ENCODE results near the gene GSTCD. TPM values are rescaled to one million over a fixed set of nuclear protein-coding genes. Genes with fewer than 3 reads are reported as not detected.

The GSTCD gene
- total RNA-seq, 1 experiment from 2014 or later: 17.9 TPM

- H2BK120ac ChIP-seq (ENCODE audit: low read depth, low read length, poor library complexity, severe bottlenecking): no peak overlapping the region
- H3K18ac ChIP-seq (ENCODE audit: insufficient read length, low read depth, low read length): no peak overlapping the region
- no peak overlapping the region; a peak in 1 of 7 replicates for H3K27ac Mint-ChIP-seq
- H3K23me2 ChIP-seq (ENCODE audit: insufficient read length, low read depth, low read length, poor library complexity, severe bottlenecking): no peaks in the 10 kb centered on the region
- no peaks in the 10 kb centered on the region for H3K9me3 ChIP-seq (ENCODE audit: control insufficient read depth, low read depth, low read length)
- no peak overlapping the region for H4K5ac ChIP-seq (ENCODE audit: insufficient read length, low read depth, low read length)
- H3K14ac ChIP-seq (ENCODE audit: insufficient read depth, low read length): no peak overlapping the region
- H3K4me2 ChIP-seq (ENCODE audit: insufficient read depth, insufficient read length, low read length): no peak overlapping the region
- no peaks in the 10 kb centered on the region for H3K79me1 ChIP-seq (ENCODE audit: insufficient read depth, low read depth, low read length, poor library complexity, severe bottlenecking)
- no peak overlapping the region for H3K4me3 Mint-ChIP-seq
- TF ChIP-seq CTCF (conservative IDR thresholded peaks at IDR 0.05): no peak
- H3K79me2 ChIP-seq (ENCODE audit: insufficient read depth, low read length): no peaks in the 10 kb centered on the region
- no peak overlapping the region for H2AFZ ChIP-seq (ENCODE audit: low read length)
- no peaks in the 10 kb centered on the region; a peak in 1 of 5 replicates for H3K9me3 Mint-ChIP-seq
- H3K27me3 ChIP-seq (ENCODE audit: insufficient read depth, low read length): no peaks in the 10 kb centered on the region
- H3K4me1 ChIP-seq (ENCODE audit: insufficient read depth, low read length): no peaks in the 10 kb centered on the region
- no peak for DNase-seq
- no peaks in the 10 kb centered on the region for H3K36me3 Mint-ChIP-seq (ENCODE audit: insufficient read depth in 1 of 3, low read depth in 3 of 3)
- no peak overlapping the region for H2BK15ac ChIP-seq (ENCODE audit: low read depth, low read length)
- H4K91ac ChIP-seq (ENCODE audit: insufficient read length, low read depth, low read length): no peak overlapping the region
- no peak overlapping the region for H4K8ac ChIP-seq (replicated peaks; ENCODE audit: insufficient read length, low read depth, low read length)
- H2BK20ac ChIP-seq (ENCODE audit: low read depth, low read length, poor library complexity, severe bottlenecking): no peak overlapping the region
- H3K27ac ChIP-seq (ENCODE audit: insufficient read length, low read depth, low read length): no peak overlapping the region
- no peak overlapping the region for H3K23ac ChIP-seq (ENCODE audit: insufficient read length, low read depth, low read length)
- no peaks in the 10 kb centered on the region for H3K4me1 Mint-ChIP-seq
- H3K9ac ChIP-seq (ENCODE audit: extremely low read depth, insufficient read length, low read length): no peak overlapping the region
- H3T11ph ChIP-seq (ENCODE audit: low read length): no peak overlapping the region
- H4K20me1 ChIP-seq (ENCODE audit: control insufficient read depth, insufficient read depth, insufficient read length): no peaks in the 10 kb centered on the region
- H2AK5ac ChIP-seq (ENCODE audit: insufficient read length, low read length): no peak overlapping the region
- no peak overlapping the region for H3K4ac ChIP-seq (ENCODE audit: low read depth, low read length)
- H2BK5ac ChIP-seq (ENCODE audit: insufficient read length, low read length): no peak overlapping the region
- no peak overlapping the region for H3K56ac ChIP-seq (ENCODE audit: insufficient read length, low read depth, low read length)
- H3K27me3 Mint-ChIP-seq (ENCODE audit: low read depth): no peaks in the 10 kb centered on the region
- H2BK12ac ChIP-seq (ENCODE audit: insufficient read length, low read depth, low read length): no peak overlapping the region
Measured at GRCh38 chr4:105785792-105786191, 77.2 kb downstream of the GSTCD start.
